GM19468 (cell line): ENCODE results near the gene PTPRH.
"Not testable (repeated sequence)": the region's sequence is repeated elsewhere in the genome, so short reads cannot be mapped to it uniquely, and the experiment has no call there.

Experiments
- ATAC-seq: cut with Tn5 transposase; IDR thresholded peaks from one replicate; pipeline ENCODE4 v1.9.1; 2021; ENCODE audit warnings: mild to moderate bottlenecking, moderate library complexity, moderate number of reproducible peaks; ENCODE audit not compliant: unreplicated experiment; ENCODE audit errors: extremely low read depth

Gene PTPRH

GRCh38 chr19:55188625-55189024, 20.7 kb downstream of the PTPRH start:
- no peak for ATAC-seq

DNA sequence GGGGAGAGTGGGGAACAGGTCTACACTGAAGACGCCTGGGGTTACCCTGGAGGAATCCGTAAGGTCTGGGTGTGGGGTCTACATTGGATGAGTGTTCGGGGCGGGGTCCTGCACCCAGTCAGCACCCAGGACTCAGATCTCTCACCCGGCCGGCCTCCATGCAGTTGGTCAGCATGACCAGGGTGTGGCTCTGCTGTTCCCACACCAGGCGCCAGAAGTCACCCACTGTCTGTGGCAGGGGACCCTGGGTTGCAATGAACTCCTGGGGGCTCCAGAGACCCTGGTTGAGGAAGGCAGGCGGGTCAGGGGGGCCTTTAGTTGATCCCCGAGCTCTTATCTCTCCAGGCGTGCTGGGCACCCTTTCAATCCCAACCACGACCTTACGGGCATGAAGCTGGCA, 23.2 kb downstream of the PTPRH start:
- no peak for ATAC-seq

DNA sequence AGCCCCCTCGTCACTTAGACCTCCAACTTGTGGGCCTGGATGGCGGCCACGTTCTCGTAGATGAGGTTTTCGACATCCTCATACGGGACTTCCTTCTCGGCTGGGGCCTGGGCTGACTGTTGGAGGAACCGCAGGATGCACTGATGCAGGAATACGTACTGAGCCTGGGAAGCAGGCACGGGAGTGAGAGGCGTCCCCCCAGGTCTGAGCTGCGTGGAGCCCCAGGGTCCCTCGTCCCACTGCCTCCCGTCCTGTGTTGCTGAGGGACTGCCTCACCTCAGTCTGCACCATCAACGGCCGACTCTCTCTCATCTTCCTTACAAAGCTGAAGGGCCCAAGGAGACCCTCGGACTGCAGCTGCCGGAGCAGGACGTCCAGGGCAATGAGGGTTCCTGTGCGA, 27.6 kb downstream of the PTPRH start:
- no peak for ATAC-seq

GRCh38 chr19:55179606-55180484, 29.5 kb downstream of the PTPRH start, which contains the start of gene SYT5:
SYT5 (minus strand) TSS chr19:55180289; CDS start chr19:55179041, 1,248 bp downstream.
- ATAC-seq, result no peak

GRCh38 chr19:55178781-55179599, 30.3 kb downstream of the PTPRH start:
- ATAC-seq, result peak; percentile 67

DNA sequence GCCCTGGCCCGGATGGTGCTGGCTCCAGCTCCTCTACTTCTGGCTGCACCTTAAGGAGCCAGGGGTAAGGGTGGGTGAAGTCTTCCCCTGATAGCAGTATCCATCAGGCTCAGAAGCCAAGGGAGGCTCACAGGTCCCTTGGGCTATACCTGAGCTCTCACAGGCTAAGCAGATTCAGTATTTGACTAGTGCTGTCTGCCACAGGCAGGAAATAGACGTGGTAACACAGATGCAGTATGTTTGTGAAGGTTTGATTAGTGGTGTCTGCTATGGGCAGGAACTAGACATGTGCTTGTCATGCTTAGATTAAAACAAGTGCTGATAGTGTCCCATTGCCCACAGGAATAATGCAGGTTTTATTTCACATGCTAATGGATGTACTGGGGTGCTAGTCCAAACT, 33.2 kb downstream of the PTPRH start:
- no peak for ATAC-seq

DNA sequence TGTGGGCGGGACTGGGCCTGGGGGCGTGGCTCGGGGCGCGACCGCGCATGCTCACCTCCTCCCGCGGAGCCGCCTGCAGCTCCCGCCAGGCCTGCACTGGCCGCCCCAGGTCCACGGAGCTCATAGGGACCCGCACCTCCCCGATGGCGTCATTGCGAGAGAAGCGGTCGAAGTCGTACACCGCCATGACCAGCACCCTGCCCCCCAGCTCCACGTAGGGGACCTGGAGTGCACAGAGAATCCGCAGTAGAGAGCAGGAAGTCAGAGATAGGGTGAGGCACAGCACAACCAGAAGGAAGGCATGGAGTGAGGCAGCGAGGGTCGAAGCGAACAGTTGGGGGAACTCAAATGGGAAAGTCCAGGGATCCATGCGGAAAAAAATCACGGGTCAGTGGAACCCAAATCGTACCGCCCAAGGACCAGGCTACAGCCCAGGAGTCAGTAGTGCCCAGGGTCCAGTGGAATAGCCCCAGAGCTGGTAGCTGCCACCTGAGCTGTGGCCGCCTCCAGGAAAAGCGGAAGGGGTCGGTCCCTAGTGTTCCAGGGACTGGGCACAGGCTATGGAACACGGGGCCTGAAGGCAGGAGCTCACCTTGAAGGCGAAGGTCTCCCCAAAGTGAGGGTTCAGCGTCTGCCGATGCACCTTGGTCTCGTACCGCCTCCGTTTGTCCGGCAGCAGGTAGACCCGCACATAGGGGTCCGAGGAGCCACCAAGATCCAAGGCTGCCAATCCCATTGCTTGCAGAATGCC, 34.0 kb downstream of the PTPRH start:
- ATAC-seq, result no peak

GRCh38 chr19:55174425-55175116, 34.7 kb downstream of the PTPRH start:
- ATAC-seq, result no peak

- no peak for ATAC-seq
Measured at GRCh38 chr19:55173714-55174409, 35.4 kb downstream of the PTPRH start.

DNA sequence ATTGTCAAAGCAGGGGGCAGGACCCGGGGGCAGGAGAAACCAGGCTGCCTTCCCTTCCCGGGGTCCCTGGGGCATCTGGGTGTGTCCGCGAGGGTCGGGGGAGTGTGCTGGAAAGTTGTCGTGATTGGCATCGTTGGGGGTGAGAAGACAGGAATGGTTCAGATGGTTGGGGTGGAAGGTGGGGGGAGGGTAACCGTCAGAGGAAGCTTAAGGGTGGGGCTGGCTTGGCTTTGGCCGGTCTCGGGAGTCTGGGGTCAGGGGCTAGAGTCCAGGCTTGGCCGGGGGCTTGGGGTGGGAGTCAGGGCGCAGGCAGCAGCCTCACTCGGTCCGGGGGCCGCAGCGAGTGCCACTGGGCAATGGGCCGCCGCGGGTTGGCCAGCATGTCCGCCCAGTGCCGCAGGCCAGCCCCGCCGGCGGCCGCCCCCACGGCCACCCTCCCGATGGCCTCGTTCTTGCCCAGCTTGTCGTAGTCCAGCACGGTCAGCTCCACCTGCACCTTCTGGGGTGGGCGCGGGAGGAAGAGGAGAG, 36.1 kb downstream of the PTPRH start:
- ATAC-seq, result no peak

GRCh38 chr19:55172741-55173140, 36.6 kb downstream of the PTPRH start:
- ATAC-seq, result no peak

- not testable (repeated sequence) for ATAC-seq
Measured at GRCh38 chr19:55172318-55172717, 37.0 kb downstream of the PTPRH start.

- no peak for ATAC-seq
Measured at GRCh38 chr19:55171440-55171839, 37.9 kb downstream of the PTPRH start.

GRCh38 chr19:55169136-55169535, 40.2 kb downstream of the PTPRH start:
- no peak for ATAC-seq

DNA sequence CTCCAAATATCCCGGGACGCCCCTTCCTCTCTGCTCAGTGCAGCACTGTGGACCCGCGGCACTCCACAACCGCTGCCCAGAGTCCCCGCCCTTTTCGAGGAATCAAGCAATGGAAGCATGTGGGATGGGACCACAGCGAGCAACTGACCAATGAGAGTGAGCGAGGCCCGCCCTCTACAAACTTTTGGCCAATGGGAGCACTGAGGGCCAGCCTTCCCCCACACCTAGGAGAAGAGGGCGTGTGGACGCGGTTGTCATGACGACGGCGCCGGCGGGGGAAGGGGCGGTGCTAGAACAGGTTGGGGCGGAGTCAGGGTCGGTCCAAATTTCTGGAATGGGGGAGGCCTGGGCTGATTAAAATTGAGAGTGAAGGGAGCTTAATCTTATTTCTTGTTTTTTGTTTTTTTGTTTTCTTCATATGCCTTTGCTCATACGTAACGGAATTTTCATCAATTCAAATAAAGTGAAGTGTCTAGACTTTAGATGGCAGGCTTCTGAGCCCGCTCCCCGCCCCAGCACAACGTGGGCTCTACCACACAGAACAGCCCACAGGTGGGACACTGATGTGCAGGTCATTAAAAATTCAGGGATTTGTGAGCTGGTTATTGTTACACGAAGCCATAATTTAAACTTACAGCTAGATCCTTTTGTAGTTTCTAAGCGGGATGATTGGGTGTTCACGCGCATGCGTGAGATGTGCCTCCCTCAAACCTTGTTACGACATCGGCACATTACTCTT, 42.6 kb downstream of the PTPRH start, which contains the start of gene DNAAF3:
Gene DNAAF3 (minus strand): TSS at position 84 of the 739 bp plus-strand sequence. CDS start 200 bp downstream, outside the sequence.
- no peak for ATAC-seq

DNA sequence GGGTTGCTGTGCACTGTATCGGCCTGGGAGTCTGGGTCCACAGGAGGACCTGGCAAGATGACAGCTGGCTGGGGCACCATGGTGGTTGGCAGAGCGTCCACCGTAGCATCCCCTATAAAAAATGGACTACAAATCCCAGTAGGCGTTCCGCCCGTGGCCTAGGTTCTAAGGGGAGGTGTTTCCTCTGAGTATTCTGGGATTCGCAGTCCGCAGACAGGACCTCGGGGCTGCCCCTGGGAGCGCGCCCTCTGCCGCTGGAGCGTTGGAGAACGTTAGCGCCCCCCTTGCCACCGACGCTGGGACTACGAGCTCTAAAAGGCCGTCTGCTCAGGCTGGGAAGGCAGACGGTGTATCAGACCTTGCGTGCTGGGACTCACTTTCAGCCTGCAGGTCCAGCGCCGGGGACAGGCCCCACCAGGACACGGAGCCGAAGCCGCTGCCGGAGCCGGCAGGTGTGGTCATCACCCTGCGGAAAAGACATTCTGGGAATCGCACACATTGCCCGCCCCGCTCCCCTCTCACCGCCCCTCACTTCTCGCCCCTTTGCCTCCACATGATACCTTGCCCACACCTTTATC, 43.3 kb downstream of the PTPRH start:
- ATAC-seq, result no peak

DNA sequence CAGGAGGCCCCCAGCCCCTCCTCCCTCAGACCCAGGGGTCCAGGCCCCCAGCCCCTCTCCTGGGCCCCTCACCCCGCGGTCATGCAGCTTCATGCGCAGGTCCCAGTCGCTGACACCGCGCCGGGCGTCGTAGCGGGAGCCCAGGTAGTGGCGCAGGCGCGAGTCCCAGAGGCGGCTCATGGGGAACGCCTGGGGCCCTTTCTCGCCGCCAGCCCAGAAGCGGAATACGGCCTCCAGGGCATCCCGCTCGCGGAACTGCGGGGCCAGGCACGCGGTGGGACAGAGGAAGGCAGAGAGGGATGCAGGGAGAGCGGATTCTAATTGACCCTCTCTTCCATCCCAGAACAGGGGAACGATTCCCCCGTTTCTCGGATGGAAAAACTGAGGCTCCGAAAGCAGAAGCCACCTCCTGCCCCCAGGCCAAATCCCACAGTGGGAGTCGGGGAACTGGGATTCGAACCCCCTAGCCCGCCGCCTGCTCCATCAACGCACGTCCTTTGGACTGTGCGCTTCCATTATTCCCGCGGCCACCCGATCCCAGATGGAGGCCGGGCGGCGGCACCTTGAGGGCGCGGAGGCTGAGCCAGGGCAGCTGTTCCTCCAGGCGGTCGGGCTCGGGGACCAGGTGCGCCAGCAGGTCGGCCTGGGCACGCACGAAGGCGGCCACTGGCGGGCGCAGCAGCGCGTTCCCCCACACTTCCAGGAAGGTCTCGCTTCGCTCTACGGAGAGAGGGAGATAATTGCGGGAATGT, 47.6 kb downstream of the PTPRH start:
- no peak for ATAC-seq
